Upper lobe of left lung (tissue), 6 donors: ENCODE measurements around the gene USP4. TPM values are rescaled to one million over a fixed set of nuclear protein-coding genes. Genes with fewer than 3 reads are reported as not detected.
"Not testable (repeated sequence)": the region's sequence is repeated elsewhere in the genome, so short reads cannot be mapped to it uniquely, and the experiment has no call there.

Experiments
- ATAC-seq, 2 donors: fragments of 200-7000 bp; cut with Tn5 transposase; one replicate each; pipeline ENCODE4 v1.9.1; 2022; ENCODE audit warnings: mild to moderate bottlenecking in 2 of 2, moderate library complexity in 2 of 2; ENCODE audit not compliant: low FRiP score in 2 of 2
- DNase-seq, 2 donors: peaks; one replicate each; pipeline ENCODE4 v3.0.0-alpha.2; 2019 to 2020
- H3K27ac ChIP-seq, 4 donors: fragments of 200-600 bp; sonication (generic); one replicate each; pipeline ENCODE4 v1.5.1; 2016 to 2019
- H3K27me3 ChIP-seq, 4 donors: fragments of 200-600 bp; sonication (generic); one replicate each; pipeline ENCODE4 v1.5.1; 2017 to 2019
- H3K36me3 ChIP-seq, 4 donors: fragments of 200-600 bp; sonication (generic); one replicate each; pipeline ENCODE4 v1.5.1; 2016 to 2019
- H3K4me1 ChIP-seq, 4 donors: fragments of 200-600 bp; sonication (generic); one replicate each; pipeline ENCODE4 v1.5.1; 2018 to 2019
- H3K4me3 ChIP-seq, 4 donors: fragments of 200-600 bp; sonication (generic); one replicate each; pipeline ENCODE4 v1.5.1; 2017 to 2019; ENCODE audit warnings: mild to moderate bottlenecking in 2 of 4, moderate library complexity in 1 of 4
- H3K9me3 ChIP-seq, 4 donors: fragments of 200-600 bp; sonication (generic); one replicate each; pipeline ENCODE4 v1.5.1; 2018 to 2019
- EP300 ChIP-seq, 4 donors: sonication (generic); formaldehyde crosslinking; IDR thresholded peaks; one replicate each; pipeline ENCODE4 v1.5.1; 2017; ENCODE audit warnings: antibody characterized with exemption in 4 of 4, control low read depth in 2 of 4
- POLR2A ChIP-seq, 4 donors: fragments of 450-650 bp; IDR thresholded peaks; one replicate each; pipeline ENCODE4 v1.5.1; 2016 to 2017; ENCODE audit warnings: antibody characterized with exemption in 4 of 4, mild to moderate bottlenecking in 2 of 4
- POLR2AphosphoS5 ChIP-seq, 2 donors: sonication (generic); formaldehyde crosslinking; IDR thresholded peaks; one replicate each; pipeline ENCODE4 v1.5.1; 2017; ENCODE audit warnings: antibody characterized with exemption in 2 of 2
- WGBS, 2 donors: methylation state at CpG; one replicate each; pipeline ENCODE4 v1.1.5; 2017 to 2018; 5-methylcytosine and 5-hydroxymethylcytosine counted together
- total RNA-seq, 6 donors: library from RNA; depleted of rRNA in 4 of 6; stranded (reverse); fragments of >200 nt in 4 of 6; gene quantifications; one replicate each; pipeline versions ENCODE4 v1.1.0 to v1.2.1, GENCODE V29; 2016 to 2021
- TF ChIP-seq, protein P1 (sequence below), 6 experiments: fragments of 450-650 bp in 4 of 6; fragments of 200-600 bp in 2 of 6; sonication (generic) in 2 of 6; IDR thresholded peaks; one replicate each; pipeline ENCODE4 v1.5.1; 2016 to 2019; ENCODE audit warnings: antibody characterized with exemption in 6 of 6
- donor health status: DM: no; HTN: no; CAD: no; lungs with moderate emphysema.
- donor health status: DM: no; HTN: yes; CAD: no; lungs with severe emphysema.

USP4 gene
- total RNA-seq, 6 donors from 2014 or later, result 28.1 to 190 (median 66.9) TPM

DNA sequence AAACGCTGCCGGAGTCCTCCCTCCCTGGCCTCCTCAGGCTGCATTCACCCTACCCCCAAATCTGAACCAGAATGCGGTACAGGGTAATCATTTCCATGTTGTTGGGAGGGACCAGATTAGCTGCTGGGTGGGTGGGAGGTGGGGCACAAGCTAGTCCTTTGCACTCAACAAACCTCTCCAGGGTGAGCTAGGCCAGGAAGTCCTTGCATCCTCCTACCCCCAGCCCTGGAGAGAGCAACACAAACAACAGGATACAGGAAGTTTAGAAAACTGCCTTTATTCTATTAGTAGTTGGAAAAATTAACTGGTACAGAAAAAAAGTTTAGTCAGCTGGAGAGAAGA, 19.0 kb upstream of the USP4 start:
- H3K4me1 ChIP-seq, result peaks cover 33 to 58% (median 41%) of the 10 kb centered on the region in 4 donors
- TF ChIP-seq POLR2A (IDR thresholded peaks at IDR 0.05), result no peak
- no peak for TF ChIP-seq POLR2AphosphoS5 (IDR thresholded peaks at IDR 0.05)
- no peak for TF ChIP-seq EP300 (IDR thresholded peaks at IDR 0.05)
- TF ChIP-seq, protein P1, sequence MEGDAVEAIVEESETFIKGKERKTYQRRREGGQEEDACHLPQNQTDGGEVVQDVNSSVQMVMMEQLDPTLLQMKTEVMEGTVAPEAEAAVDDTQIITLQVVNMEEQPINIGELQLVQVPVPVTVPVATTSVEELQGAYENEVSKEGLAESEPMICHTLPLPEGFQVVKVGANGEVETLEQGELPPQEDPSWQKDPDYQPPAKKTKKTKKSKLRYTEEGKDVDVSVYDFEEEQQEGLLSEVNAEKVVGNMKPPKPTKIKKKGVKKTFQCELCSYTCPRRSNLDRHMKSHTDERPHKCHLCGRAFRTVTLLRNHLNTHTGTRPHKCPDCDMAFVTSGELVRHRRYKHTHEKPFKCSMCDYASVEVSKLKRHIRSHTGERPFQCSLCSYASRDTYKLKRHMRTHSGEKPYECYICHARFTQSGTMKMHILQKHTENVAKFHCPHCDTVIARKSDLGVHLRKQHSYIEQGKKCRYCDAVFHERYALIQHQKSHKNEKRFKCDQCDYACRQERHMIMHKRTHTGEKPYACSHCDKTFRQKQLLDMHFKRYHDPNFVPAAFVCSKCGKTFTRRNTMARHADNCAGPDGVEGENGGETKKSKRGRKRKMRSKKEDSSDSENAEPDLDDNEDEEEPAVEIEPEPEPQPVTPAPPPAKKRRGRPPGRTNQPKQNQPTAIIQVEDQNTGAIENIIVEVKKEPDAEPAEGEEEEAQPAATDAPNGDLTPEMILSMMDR (IDR thresholded peaks at IDR 0.05), result no peak
- DNase-seq (no peak), ATAC-seq (no peak)
- H3K9me3 ChIP-seq, result no peaks in the 10 kb centered on the region
- peaks cover 30 to 74% (median 49%) of the 10 kb centered on the region in 4 donors for H3K36me3 ChIP-seq
- 25 to 35% methylated on average over 2 to 3 of the region's 3 CpGs for WGBS, 2 donors
- H3K4me3 ChIP-seq, result peak overlapping the region in 3 of 4 donors; percentile 68 to 83 (median 72)
- no peaks in the 10 kb centered on the region for H3K27me3 ChIP-seq
- peak overlapping the region; percentile 88 to 95 (median 94) for H3K27ac ChIP-seq

DNA sequence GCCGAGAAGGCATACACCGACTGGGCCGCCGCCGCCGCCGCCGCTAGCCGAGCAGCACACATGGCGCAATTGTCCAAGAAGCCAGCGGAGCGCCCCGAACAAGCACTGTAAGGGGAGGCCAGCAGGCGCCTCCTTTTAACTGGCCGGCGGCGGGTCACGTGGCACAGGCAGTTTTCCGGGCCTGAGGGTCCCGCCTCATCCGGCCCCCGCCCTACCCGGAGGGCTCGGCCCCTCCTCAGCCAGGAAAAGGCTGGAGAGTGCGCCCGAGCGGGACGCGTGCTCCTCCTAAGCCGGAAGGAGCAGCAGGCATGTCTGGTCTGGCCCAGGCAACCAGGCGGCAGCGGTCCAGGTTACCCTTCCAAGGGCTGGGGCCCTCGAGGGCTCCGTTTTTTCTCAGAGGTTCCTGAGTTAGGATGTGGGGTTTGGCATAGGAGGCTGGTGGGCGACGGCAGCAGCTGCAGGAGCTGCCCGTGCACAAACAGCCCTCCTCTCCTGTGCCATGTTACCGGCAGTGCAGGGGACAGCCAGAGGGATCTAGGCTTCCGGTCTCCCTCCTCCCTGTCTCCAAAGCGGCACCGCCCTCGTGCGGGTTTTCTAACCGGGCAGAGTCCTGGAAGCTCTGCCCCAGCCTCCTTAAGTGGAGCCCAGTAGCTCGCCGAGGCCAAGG, 18.5 kb upstream of the USP4 start, which contains the start of gene GPX1:
GPX1 (minus strand) TSS at position 137 of the 667 bp plus-strand sequence; CDS start at position 62, 75 bp downstream.
- Histone ChIP-seq H3K27ac (peak within 1 kb of the TSS; percentile 88 to 95 (median 94)), H3K36me3 (peaks cover 30 to 69% (median 46%) of the 10 kb centered on the region in 4 donors), H3K27me3 (no peaks in the 10 kb centered on the region), H3K9me3 (no peaks in the 10 kb centered on the region), H3K4me3 (peak within 1 kb of the TSS; percentile 37 to 83 (median 70)), H3K4me1 (peaks cover 33 to 58% (median 42%) of the 10 kb centered on the region in 4 donors)
- ATAC-seq (peak; percentile 95 to 97), DNase-seq (peak; percentile 97 to 98)
- TF ChIP-seq POLR2A (IDR thresholded peaks at IDR 0.05), result peak; percentile 62 to 99 (median 98)
- TF ChIP-seq, protein P1 (IDR thresholded peaks at IDR 0.05), result peak in 4 of 6 experiments; percentile 6 to 29 (median 14)
- peak in 2 of 4 donors; percentile 61 to 75 for TF ChIP-seq EP300 (IDR thresholded peaks at IDR 0.05)
- TF ChIP-seq POLR2AphosphoS5 (IDR thresholded peaks at IDR 0.05), result peak; percentile 94 to 98
- 2 to 11% methylated on average over 12 to 24 of the region's 46 CpGs for WGBS, 2 donors

DNA sequence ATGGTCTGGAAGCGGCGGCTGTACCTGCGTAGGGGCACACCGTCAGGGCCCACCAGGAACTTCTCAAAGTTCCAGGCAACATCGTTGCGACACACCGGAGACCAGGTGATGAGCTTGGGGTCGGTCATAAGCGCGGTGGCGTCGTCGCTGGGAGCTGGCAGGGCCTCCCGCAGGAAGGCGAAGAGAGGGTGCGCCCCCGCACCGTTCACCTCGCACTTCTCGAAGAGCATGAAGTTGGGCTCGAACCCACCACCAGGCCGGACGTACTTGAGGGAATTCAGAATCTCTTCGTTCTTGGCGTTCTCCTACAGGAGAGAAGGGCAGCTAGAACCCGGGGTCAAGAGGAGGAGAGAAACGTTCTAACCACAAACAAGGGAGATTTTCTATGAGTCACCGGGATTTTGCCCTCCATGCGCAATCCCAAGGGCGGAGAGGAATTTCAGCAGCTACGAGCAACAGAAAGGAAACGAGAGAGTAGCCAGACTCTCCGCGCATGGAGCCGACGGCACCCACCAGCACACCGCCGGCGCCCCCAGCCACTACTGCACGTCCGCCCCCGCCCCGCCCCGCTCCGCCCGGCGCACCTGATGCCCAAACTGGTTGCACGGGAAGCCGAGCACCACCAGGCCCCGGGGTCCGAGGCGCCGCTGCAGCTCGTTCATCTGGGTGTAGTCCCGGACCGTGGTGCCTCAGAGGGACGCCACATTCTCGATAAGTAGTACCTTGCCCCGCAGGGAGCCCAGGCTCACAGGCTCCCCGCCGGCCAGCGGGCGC, 17.8 kb upstream of the USP4 start:
- DNase-seq (peak; percentile 57 to 93), ATAC-seq (peak; percentile 54 to 71)
- not testable (repeated sequence) for H3K27me3 ChIP-seq, H3K9me3 ChIP-seq
- peak overlapping the region; percentile 88 to 95 (median 94) for H3K27ac ChIP-seq
- H3K36me3 ChIP-seq, result peaks cover 30 to 62% (median 42%) of the 10 kb centered on the region in 4 donors
- TF ChIP-seq POLR2AphosphoS5 (IDR thresholded peaks at IDR 0.05), result peak in 1 of 2 donors; percentile 28
- H3K4me1 ChIP-seq, result peaks cover 36 to 51% (median 47%) of the 10 kb centered on the region in 4 donors
- peak overlapping the region; percentile 37 to 83 (median 70) for H3K4me3 ChIP-seq
- 0 to 1% methylated on average over 23 to 48 of the region's 63 CpGs for WGBS, 2 donors

DNA sequence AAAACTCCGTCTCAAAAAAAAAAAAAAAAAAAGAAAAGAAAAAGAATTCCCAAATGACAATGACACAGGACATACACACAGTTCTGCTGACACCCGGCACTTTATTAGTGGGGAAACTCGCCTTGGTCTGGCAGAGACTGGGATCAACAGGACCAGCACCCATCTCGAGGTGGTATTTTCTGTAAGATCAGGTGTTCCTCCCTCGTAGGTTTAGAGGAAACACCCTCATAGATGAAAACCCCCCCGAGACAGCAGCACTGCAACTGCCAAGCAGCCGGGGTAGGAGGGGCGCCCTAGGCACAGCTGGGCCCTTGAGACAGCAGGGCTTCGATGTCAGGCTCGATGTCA, 17.2 kb upstream of the USP4 start:
- not testable (repeated sequence) for H3K27me3 ChIP-seq, DNase-seq, H3K9me3 ChIP-seq
- peak overlapping the region; percentile 88 to 95 (median 94) for H3K27ac ChIP-seq
- H3K4me3 ChIP-seq, result peak overlapping the region; percentile 37 to 83 (median 70)
- H3K4me1 ChIP-seq, result peaks cover 42 to 55% (median 51%) of the 10 kb centered on the region in 4 donors
- peaks cover 25 to 56% (median 36%) of the 10 kb centered on the region in 4 donors for H3K36me3 ChIP-seq
- peak in 1 of 2 donors; percentile 1 for ATAC-seq
- 31 to 32% methylated on average over 6 to 8 of the region's 10 CpGs for WGBS, 2 donors
- peak in 1 of 4 donors; percentile 23 for TF ChIP-seq POLR2A (IDR thresholded peaks at IDR 0.05)

DNA sequence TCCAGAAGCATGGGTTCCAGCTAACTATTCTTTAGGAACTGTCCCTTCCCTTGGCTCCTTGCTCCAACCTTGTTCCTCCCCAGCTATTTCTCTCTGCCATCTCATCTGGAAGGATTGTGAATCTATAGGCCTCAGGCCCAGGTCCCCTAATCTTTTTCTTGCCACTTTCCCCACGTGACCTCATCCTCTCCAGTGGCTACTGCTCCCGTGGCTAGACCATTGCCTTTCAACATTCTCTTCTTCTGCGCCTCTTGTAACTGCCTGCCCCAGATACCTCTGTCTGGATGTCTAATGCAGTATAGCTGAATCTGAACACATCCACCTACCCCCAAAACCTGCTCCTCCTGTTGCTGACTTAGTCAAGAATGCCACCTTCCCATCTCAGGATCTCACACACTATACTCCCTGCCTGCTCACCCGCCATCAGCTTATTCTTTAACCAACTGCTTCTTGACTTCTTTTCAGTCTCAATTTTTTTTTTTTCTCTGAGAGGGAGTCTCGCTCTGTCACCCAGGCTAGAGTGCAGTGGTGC, 13.1 kb upstream of the USP4 start:
- no peak for DNase-seq
- Histone ChIP-seq H3K36me3 (peaks cover 0 to 21% (median 8%) of the 10 kb centered on the region in 4 donors), H3K4me1 (peaks cover 62 to 67% (median 65%) of the 10 kb centered on the region in 4 donors), H3K27me3 (no peaks in the 10 kb centered on the region), H3K27ac (peak overlapping the region; percentile 58 to 99 (median 88)), H3K9me3 (no peaks in the 10 kb centered on the region), H3K4me3 (no peak overlapping the region)
- 83 to 84% methylated on average over 5 of the region's 5 CpGs for WGBS, 2 donors
- ATAC-seq, result no peak
- TF ChIP-seq POLR2AphosphoS5 (IDR thresholded peaks at IDR 0.05) (no peak), POLR2A (IDR thresholded peaks at IDR 0.05) (no peak), EP300 (IDR thresholded peaks at IDR 0.05) (no peak)
- TF ChIP-seq, protein P1 (IDR thresholded peaks at IDR 0.05), result no peak
